GM18951 (cell line): Measurements from ENCODE around the gene MCTP1.

Experiments
- POLR2A ChIP-seq: IDR thresholded peaks from 4 replicates; pipeline ENCODE4 v1.6.1; 2011; ENCODE audit warnings: mild to moderate bottlenecking; ENCODE audit not compliant: insufficient read length, insufficient read depth; ENCODE audit errors: extremely low read depth
- in situ Hi-C: fragments of 300-500 bp; cut with MboI; formaldehyde crosslinking; loops from one replicate; pipeline ENCODE4 v1.12.0; 2022; ENCODE audit warnings: low sequenced_read_pairs, mixed read lengths, inconsistent platforms; ENCODE audit not compliant: unreplicated experiment

MCTP1 gene

GRCh38 chr5:94888674-94889073 lies 396.2 kb downstream of the MCTP1 start:
- in situ Hi-C loops: no loop called here
- TF ChIP-seq POLR2A: no peak

GRCh38 chr5:94885931-94886330 lies 399.0 kb downstream of the MCTP1 start:
- no peak for TF ChIP-seq POLR2A
- in situ Hi-C loops: no loop called here

DNA sequence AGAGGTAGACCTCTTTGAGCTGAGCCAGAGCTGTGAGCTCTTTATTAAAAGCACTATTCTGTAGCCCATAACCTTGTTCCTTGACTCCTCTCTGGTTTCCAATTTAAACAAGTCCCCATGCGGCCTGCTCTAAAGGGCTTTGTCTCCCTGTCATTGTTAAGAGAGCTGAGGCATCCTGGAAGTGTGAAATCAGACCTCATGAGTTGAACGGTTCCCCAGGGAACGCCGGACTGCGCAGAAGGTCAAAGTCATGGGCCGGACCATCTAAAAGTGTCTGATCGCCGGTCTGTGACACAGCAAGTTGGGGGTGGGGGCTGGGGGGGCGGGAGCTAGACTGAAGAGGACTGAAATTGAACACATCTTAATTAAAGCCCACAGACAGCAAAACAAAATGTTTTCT lies 400.6 kb downstream of the MCTP1 start:
- in situ Hi-C loops: no loop called here

GRCh38 chr5:94872526-94872925 lies 412.4 kb downstream of the MCTP1 start:
- in situ Hi-C loops: no loop called here
- TF ChIP-seq POLR2A: no peak

More for the DNA sequence above, 400.6 kb downstream of the MCTP1 start:
- TF ChIP-seq POLR2A: no peak

GRCh38 chr5:94870511-94871183 lies 414.2 kb downstream of the MCTP1 start:
- in situ Hi-C loops: no loop called here
- TF ChIP-seq POLR2A: no peak

DNA sequence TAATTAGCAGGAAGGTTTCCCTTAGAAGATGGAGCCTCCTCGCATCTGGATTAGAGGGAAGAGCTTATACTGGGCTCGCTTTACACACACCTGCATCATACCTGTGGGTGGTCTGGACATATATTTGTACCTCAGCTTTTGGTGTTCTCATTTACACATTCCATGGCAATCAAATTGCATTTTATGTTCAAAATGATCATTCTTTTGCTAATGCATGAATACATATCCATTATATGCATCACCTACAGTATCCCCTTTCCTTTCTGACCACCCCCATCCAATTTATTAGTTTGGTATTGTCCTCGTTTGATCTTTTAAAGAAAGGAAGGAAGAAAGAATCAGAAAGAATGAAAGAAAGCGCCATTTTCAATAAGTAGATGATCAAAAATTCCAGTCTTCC lies 415.0 kb downstream of the MCTP1 start:
- in situ Hi-C loops: no loop called here
- TF ChIP-seq POLR2A: no peak

DNA sequence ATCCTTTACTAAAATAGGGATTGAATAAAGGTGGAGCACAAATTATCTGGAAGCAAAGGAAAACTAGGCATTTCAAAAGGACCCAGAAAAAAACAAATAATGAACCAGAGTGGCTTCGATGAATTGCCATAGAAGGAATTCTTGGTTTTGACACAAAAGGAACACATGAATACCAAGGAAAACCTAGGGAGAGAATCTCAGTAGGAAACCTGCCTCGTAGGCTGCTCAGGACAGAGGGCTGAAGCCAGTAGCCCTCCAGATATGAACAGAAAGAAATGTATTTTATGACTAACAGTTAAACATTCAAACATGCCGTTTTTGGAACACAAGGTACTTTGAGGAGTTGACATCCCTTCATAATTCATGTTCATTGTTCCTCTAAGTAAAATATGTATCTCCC lies 420.9 kb downstream of the MCTP1 start:
- TF ChIP-seq POLR2A: no peak
- in situ Hi-C loops: no loop called here

GRCh38 chr5:94857111-94857510 lies 427.8 kb downstream of the MCTP1 start:
- in situ Hi-C loops: no loop called here
- TF ChIP-seq POLR2A: no peak

DNA sequence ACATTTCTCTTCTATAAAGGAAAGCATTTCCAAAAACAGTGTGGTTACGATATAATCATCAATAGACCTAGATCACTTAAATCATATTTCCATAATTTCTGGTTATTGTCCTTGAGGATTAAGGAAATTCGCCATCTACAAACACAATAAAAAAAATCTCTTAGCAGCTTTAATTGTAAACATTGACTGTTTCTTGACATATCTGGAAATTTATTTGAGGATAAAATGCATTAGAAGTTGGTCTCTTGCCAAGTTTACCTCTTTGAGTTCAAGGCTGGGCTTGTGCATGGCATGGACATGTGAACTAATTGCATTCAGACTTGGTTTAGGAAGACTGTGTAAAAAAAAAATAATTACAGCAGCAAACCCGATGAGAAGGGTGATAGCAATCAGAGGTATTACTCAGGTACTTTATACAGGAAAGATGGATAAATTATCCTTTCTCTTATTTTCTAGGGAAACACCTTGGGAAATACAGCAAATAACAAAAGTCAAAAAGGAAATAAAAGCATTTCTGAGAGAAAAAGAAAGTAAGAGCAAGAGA lies 428.6 kb downstream of the MCTP1 start:
- no peak for TF ChIP-seq POLR2A
- in situ Hi-C loops: no loop called here

- TF ChIP-seq POLR2A: no peak
- in situ Hi-C loops: no loop called here
Measured at GRCh38 chr5:94855543-94855942, 429.4 kb downstream of the MCTP1 start.

- TF ChIP-seq POLR2A: no peak
- in situ Hi-C loops: no loop called here
Measured at GRCh38 chr5:94853120-94853519, 431.8 kb downstream of the MCTP1 start.

GRCh38 chr5:94850960-94851359 lies 433.9 kb downstream of the MCTP1 start:
- in situ Hi-C loops: no loop called here
- TF ChIP-seq POLR2A: no peak

DNA sequence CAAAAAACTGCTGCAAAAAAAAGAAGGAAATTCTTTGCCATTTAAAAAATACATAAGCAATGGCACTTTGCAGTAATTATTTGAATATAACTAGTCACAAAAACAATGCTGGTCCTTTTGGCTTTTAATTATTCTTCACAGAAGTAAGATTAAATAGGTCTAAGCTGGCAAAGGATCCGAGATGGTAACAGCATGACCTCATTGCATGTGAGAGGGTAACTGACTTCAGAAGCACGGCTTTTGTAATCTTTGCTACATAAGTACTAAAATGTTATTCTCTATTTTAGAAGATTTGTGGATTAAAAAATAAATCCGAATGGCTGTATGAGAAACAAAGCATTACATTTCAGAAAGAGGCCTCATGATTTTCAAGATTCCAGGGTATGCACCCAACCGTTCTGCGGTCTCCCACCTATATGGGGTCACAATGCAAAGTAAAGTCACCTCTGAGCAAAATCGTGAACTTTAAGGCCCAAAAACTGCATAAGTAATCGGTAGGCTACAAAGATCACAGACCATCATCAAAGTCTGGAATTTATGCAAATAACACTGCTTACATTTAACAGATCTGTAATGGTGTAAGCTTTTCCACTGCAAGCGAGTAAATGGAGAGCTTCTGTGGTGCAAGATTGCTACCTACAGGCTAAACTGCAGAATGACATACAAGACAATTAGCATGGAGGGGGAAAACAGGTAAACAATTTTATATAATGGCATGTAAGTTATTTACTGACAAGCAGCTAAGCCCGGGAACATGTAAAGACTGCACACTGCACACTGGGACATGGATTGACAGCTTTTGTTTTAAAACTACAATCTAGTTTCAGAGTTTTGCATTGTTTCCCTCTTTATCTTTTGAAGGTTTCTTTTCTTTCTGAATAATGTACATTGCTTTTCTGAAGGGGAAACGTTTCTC lies 434.8 kb downstream of the MCTP1 start:
- TF ChIP-seq POLR2A: no peak
- in situ Hi-C loops: no loop called here

- no peak for TF ChIP-seq POLR2A
- in situ Hi-C loops: no loop called here
Measured at GRCh38 chr5:94849324-94849723, 435.6 kb downstream of the MCTP1 start.
